DOHH2 (cell line): Measurements from ENCODE around the gene CNGA4.

Experiments
- H3F3A ChIP-seq: fragments of 200-600 bp; sonication (generic), shearing (Covaris generic); 2 replicates; pipeline ENCODE4 v1.6.0; 2016; ENCODE audit warnings: antibody characterized with exemption, mild to moderate bottlenecking; ENCODE audit not compliant: control insufficient read depth, insufficient read depth
- H3K27ac ChIP-seq: fragments of 200-600 bp; sonication (generic); 2 replicates; pipeline ENCODE4 v1.5.1; 2014; ENCODE audit warnings: low read depth, mild to moderate bottlenecking, low read length, moderate library complexity
- H3K27me3 ChIP-seq: fragments of 200-600 bp; sonication (generic); 2 replicates; pipeline ENCODE4 v1.6.1; 2014; ENCODE audit warnings: mild to moderate bottlenecking, low read length, mixed read lengths; ENCODE audit not compliant: control insufficient read depth
- H3K36me3 ChIP-seq: fragments of 200-600 bp; sonication (generic); 2 replicates; pipeline ENCODE4 v1.6.1; 2014; ENCODE audit warnings: mild to moderate bottlenecking, low read length, moderate library complexity, mixed read lengths; ENCODE audit not compliant: control insufficient read depth
- H3K4me1 ChIP-seq: fragments of 200-600 bp; sonication (generic); 2 replicates; pipeline ENCODE4 v1.6.1; 2014; ENCODE audit warnings: mild to moderate bottlenecking, low read length, mixed read lengths; ENCODE audit not compliant: control insufficient read depth
- H3K4me2 ChIP-seq: fragments of 200-600 bp; sonication (generic); 2 replicates; pipeline ENCODE4 v1.6.0; 2014; ENCODE audit warnings: mild to moderate bottlenecking, low read length, moderate library complexity
- H3K4me3 ChIP-seq: fragments of 200-600 bp; sonication (generic); 2 replicates; pipeline ENCODE4 v1.5.1; 2014; ENCODE audit warnings: mild to moderate bottlenecking, low read length, mixed read lengths
- H3K79me2 ChIP-seq: fragments of 200-600 bp; sonication (generic); 2 replicates; pipeline ENCODE4 v1.6.1; 2014; ENCODE audit warnings: mild to moderate bottlenecking, low read length, mixed read lengths; ENCODE audit not compliant: control insufficient read depth
- H3K9me2 ChIP-seq: fragments of 200-600 bp; sonication (generic); replicated peaks from 2 replicates; pipeline ENCODE4 v1.6.1; 2014; ENCODE audit warnings: mild to moderate bottlenecking, low read length, mixed read lengths; ENCODE audit not compliant: control insufficient read depth
- H3K9me3 ChIP-seq: fragments of 200-600 bp; sonication (generic); 2 replicates; pipeline ENCODE4 v1.6.1; 2014; ENCODE audit warnings: antibody characterized with exemption, low read length, mixed read lengths; ENCODE audit not compliant: control insufficient read depth, insufficient read depth
- H4K20me1 ChIP-seq: fragments of 200-600 bp; sonication (generic); 2 replicates; pipeline ENCODE4 v1.6.0; 2014; ENCODE audit warnings: low read depth, mild to moderate bottlenecking, antibody characterized with exemption, low read length, moderate library complexity; ENCODE audit not compliant: control insufficient read depth, insufficient read depth
- EZH2phosphoT487 ChIP-seq: fragments of 200-600 bp; sonication (generic); IDR thresholded peaks from 2 replicates; pipeline ENCODE4 v1.6.1; 2017; ENCODE audit warnings: borderline replicate concordance, mild to moderate bottlenecking, antibody characterized with exemption, low read length, moderate library complexity, mixed read lengths
- TF ChIP-seq, protein P1 (sequence below): fragments of 200-600 bp; sonication (generic); IDR thresholded peaks from one replicate; pipeline ENCODE4 v1.5.1; 2014; ENCODE audit warnings: antibody characterized with exemption, mild to moderate bottlenecking, low read depth, low read length; ENCODE audit not compliant: poor library complexity, severe bottlenecking

The CNGA4 gene

DNA sequence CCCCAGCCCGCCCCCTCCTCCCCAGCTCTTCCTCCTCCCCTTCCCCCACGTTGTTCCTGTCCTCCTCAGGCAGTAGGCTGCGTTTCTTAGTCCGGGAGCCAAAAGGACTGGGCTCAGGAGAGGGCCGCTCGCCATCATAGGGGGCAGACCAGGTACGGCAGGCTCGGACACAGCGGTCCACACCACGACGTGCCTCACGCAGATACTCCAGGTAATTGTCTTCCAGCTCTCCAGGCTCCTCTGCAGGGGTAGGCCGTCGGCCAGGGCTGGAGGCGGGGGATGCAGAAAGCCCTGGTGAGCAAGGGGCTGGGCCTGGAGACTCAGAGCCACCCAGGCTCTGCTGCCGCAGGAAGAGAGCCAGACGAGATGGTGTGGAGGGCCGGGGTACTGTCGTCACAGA is 21.2 kb upstream of the CNGA4 start:
- H3K4me1 ChIP-seq = no peaks in the 10 kb centered on the region
- no peaks in the 10 kb centered on the region for H3K27me3 ChIP-seq
- H4K20me1 ChIP-seq = no peaks in the 10 kb centered on the region
- TF ChIP-seq EZH2phosphoT487 = no peak
- no peak overlapping the region for H3K4me2 ChIP-seq
- no peaks in the 10 kb centered on the region for H3K79me2 ChIP-seq
- no peak overlapping the region for H3K27ac ChIP-seq
- no peak overlapping the region for H3K4me3 ChIP-seq
- peaks cover 72% of the 10 kb centered on the region for H3K36me3 ChIP-seq
- no peaks in the 10 kb centered on the region for H3F3A ChIP-seq
- no peaks in the 10 kb centered on the region for H3K9me2 ChIP-seq
- H3K9me3 ChIP-seq = no peaks in the 10 kb centered on the region

DNA sequence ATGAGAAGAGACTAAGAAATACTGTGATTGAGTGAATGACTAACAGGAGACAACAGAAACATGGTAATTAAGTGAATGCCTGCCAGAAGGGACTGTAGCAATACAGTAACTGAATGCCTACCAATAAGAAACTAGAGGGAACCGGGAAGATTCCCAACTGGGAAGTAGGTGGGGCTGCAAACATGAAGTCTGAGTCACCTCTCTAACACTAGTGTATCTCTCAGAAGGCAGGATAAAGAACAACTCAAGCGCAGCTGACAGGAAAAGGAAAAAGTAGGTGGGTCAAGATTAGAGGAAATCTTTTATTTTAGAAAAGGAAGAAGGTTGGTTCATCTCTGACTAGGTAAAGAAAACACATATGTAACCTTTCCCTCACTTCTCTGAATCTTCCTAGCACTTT is 19.5 kb upstream of the CNGA4 start:
- Histone ChIP-seq H3K79me2 (no peaks in the 10 kb centered on the region), H3K4me2 (no peak overlapping the region), H3K4me1 (no peaks in the 10 kb centered on the region), H3K27ac (no peak overlapping the region), H3K36me3 (peaks cover 77% of the 10 kb centered on the region), H3K9me3 (no peaks in the 10 kb centered on the region), H3K27me3 (no peaks in the 10 kb centered on the region), H3F3A (no peaks in the 10 kb centered on the region), H3K4me3 (no peak overlapping the region), H4K20me1 (no peaks in the 10 kb centered on the region), H3K9me2 (no peaks in the 10 kb centered on the region)
- TF ChIP-seq, protein P1, sequence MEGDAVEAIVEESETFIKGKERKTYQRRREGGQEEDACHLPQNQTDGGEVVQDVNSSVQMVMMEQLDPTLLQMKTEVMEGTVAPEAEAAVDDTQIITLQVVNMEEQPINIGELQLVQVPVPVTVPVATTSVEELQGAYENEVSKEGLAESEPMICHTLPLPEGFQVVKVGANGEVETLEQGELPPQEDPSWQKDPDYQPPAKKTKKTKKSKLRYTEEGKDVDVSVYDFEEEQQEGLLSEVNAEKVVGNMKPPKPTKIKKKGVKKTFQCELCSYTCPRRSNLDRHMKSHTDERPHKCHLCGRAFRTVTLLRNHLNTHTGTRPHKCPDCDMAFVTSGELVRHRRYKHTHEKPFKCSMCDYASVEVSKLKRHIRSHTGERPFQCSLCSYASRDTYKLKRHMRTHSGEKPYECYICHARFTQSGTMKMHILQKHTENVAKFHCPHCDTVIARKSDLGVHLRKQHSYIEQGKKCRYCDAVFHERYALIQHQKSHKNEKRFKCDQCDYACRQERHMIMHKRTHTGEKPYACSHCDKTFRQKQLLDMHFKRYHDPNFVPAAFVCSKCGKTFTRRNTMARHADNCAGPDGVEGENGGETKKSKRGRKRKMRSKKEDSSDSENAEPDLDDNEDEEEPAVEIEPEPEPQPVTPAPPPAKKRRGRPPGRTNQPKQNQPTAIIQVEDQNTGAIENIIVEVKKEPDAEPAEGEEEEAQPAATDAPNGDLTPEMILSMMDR = no peak
- no peak for TF ChIP-seq EZH2phosphoT487

- Histone ChIP-seq H3K4me2 (no peak overlapping the region), H3K9me3 (no peaks in the 10 kb centered on the region), H3K27me3 (no peaks in the 10 kb centered on the region), H3K36me3 (peaks cover 47% of the 10 kb centered on the region), H3F3A (no peaks in the 10 kb centered on the region), H3K9me2 (no peaks in the 10 kb centered on the region), H4K20me1 (peaks cover 5% of the 10 kb centered on the region; the same call in 1 of the 2 replicates), H3K4me1 (no peaks in the 10 kb centered on the region), H3K4me3 (no peak overlapping the region), H3K79me2 (peaks cover 34% of the 10 kb centered on the region), H3K27ac (no peak overlapping the region)
- TF ChIP-seq, protein P1 = no peak
- TF ChIP-seq EZH2phosphoT487 = no peak
Measured at GRCh38 chr11:6223854-6224253, 15.0 kb upstream of the CNGA4 start.

GRCh38 chr11:6224421-6224820 is 14.5 kb upstream of the CNGA4 start:
- Histone ChIP-seq H3K4me2 (no peak overlapping the region), H3K4me1 (no peaks in the 10 kb centered on the region), H3F3A (no peaks in the 10 kb centered on the region), H3K79me2 (peaks cover 39% of the 10 kb centered on the region), H3K9me3 (no peaks in the 10 kb centered on the region), H3K27ac (no peak overlapping the region), H3K9me2 (no peaks in the 10 kb centered on the region), H3K27me3 (no peaks in the 10 kb centered on the region), H3K4me3 (no peak overlapping the region), H4K20me1 (peaks cover 5% of the 10 kb centered on the region; the same call in 1 of the 2 replicates), H3K36me3 (peaks cover 42% of the 10 kb centered on the region)
- no peak for TF ChIP-seq EZH2phosphoT487
- TF ChIP-seq, protein P1 = no peak
